GM18873 (cell line): ENCODE measurements around the gene CCDC194.

Experiments
- ATAC-seq: cut with Tn5 transposase; IDR thresholded peaks from one replicate; pipeline ENCODE4 v1.9.1; 2021; ENCODE audit warnings: mild to moderate bottlenecking, moderate library complexity, moderate number of reproducible peaks; ENCODE audit not compliant: unreplicated experiment, low FRiP score

Gene CCDC194

GRCh38 chr19:17406046-17406886 lies 12.3 kb upstream of the CCDC194 start:
- peak; percentile 25 for ATAC-seq

GRCh38 chr19:17405250-17406045 lies 11.5 kb upstream of the CCDC194 start, which contains the start of gene BST2:
Gene BST2 (minus strand): TSS chr19:17405630. CDS start chr19:17405575, 55 bp downstream.
- ATAC-seq: peak; percentile 73

- ATAC-seq: no peak
Measured at GRCh38 chr19:17404621-17405249, 10.7 kb upstream of the CCDC194 start.

- ATAC-seq: no peak
Measured at GRCh38 chr19:17404015-17404414, 10.0 kb upstream of the CCDC194 start.

GRCh38 chr19:17402982-17403855 lies 9.2 kb upstream of the CCDC194 start:
- no peak for ATAC-seq

GRCh38 chr19:17401628-17402027 lies 7.6 kb upstream of the CCDC194 start:
- no peak for ATAC-seq

GRCh38 chr19:17398902-17399527 lies 5.0 kb upstream of the CCDC194 start:
- no peak for ATAC-seq

GRCh38 chr19:17394891-17395415 lies 957 bp upstream of the CCDC194 start:
- no peak for ATAC-seq

GRCh38 chr19:17393002-17393401 lies 994 bp downstream of the CCDC194 start:
- ATAC-seq: no peak

- ATAC-seq: no peak
Measured at GRCh38 chr19:17391371-17392151, 2.4 kb downstream of the CCDC194 start.

GRCh38 chr19:17390665-17391370 lies 3.2 kb downstream of the CCDC194 start:
- ATAC-seq: no peak

- no peak for ATAC-seq
Measured at GRCh38 chr19:17389957-17390664, 3.9 kb downstream of the CCDC194 start.

GRCh38 chr19:17389288-17389687 lies 4.7 kb downstream of the CCDC194 start:
- ATAC-seq: no peak

GRCh38 chr19:17385878-17386611 lies 8.0 kb downstream of the CCDC194 start:
- ATAC-seq: no peak

- ATAC-seq: no peak
Measured at GRCh38 chr19:17380426-17381138, 13.4 kb downstream of the CCDC194 start.

GRCh38 chr19:17379221-17379631 lies 14.8 kb downstream of the CCDC194 start:
- no peak for ATAC-seq
